KMS-11 (cell line): ENCODE data around the gene ZFP92.

Experiments used
- H2AFZ ChIP-seq: fragments of 200-600 bp; sonication (generic); 2 replicates; pipeline ENCODE4 v1.6.1; 2016; ENCODE audit warnings: antibody characterized with exemption, mixed run types, low read depth
- H3K27ac ChIP-seq: fragments of 200-600 bp; sonication (generic); 2 replicates; pipeline ENCODE4 v1.6.1; 2016; ENCODE audit warnings: mild to moderate bottlenecking, mixed run types
- H3K27me3 ChIP-seq: fragments of 200-600 bp; sonication (generic); 2 replicates; pipeline ENCODE4 v1.6.1; 2017; ENCODE audit warnings: mild to moderate bottlenecking, low read depth, mixed run types, moderate library complexity; ENCODE audit not compliant: insufficient read depth
- H3K36me3 ChIP-seq: fragments of 200-600 bp; sonication (generic); 2 replicates; pipeline ENCODE4 v1.6.1; 2017; ENCODE audit warnings: mild to moderate bottlenecking, mixed run types; ENCODE audit not compliant: insufficient read depth
- H3K4me1 ChIP-seq: fragments of 200-600 bp; sonication (generic); 2 replicates; pipeline ENCODE4 v1.6.1; 2016; ENCODE audit warnings: mild to moderate bottlenecking, low read depth, mixed run types; ENCODE audit not compliant: poor library complexity, severe bottlenecking
- H3K4me2 ChIP-seq: fragments of 200-600 bp; sonication (generic); 2 replicates; pipeline ENCODE4 v1.7.0; 2016; ENCODE audit warnings: mild to moderate bottlenecking, mixed run types
- H3K4me3 ChIP-seq: fragments of 200-600 bp; sonication (generic); IDR thresholded peaks from 2 replicates; pipeline ENCODE4 v1.6.1; 2017; ENCODE audit warnings: low read depth, low read length, mixed read lengths; ENCODE audit not compliant: insufficient read depth
- H3K79me2 ChIP-seq: fragments of 200-600 bp; sonication (generic); 2 replicates; pipeline ENCODE4 v1.6.1; 2016; ENCODE audit warnings: low read depth, mixed run types; ENCODE audit not compliant: insufficient read depth
- H3K9ac ChIP-seq: fragments of 200-600 bp; sonication (generic); 2 replicates; pipeline ENCODE4 v1.6.1; 2016; ENCODE audit warnings: mild to moderate bottlenecking, mixed run types
- H4K20me1 ChIP-seq: fragments of 200-600 bp; sonication (generic); 2 replicates; pipeline ENCODE4 v1.6.1; 2016; ENCODE audit warnings: mild to moderate bottlenecking, mixed run types; ENCODE audit not compliant: insufficient read depth
- TF ChIP-seq, protein P1 (sequence below): fragments of 200-600 bp; sonication (generic); conservative IDR thresholded peaks from 2 replicates; pipeline ENCODE4 v1.6.1; 2017; ENCODE audit warnings: low read depth, mild to moderate bottlenecking, antibody characterized with exemption, low read length, moderate library complexity, mixed read lengths

ZFP92 gene

DNA sequence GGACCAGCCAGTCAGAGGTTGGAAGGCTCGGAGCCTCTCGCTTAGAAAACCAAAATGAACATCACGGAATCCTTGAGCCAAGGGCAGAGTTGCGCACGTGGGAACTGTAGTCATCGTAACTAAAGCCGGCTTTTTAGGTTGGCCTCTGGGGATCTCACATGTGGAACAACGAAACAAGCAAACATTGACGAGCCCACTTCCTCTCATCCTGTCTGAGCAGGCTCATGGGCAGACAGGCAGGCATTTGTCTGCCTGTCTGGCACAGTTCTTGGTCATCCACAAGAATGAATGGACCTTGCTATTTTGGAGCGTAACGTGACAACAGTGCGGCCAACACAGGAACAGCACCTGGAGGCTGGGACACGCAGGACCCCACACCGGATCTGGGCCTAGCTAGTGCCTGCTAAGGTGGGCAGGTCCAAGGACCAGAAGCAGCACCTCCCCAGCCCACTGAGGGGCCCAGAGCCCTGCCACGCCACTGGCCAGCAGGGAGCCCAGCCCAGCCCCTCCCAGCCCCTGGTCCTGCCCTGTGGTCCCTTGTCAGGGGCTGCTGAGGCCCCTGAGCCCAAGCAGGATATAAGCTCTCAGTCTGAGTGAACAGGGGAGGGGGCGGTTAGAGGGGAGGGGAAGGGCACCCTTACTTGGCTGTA, 43.8 kb downstream of the ZFP92 start:
- Histone ChIP-seq H3K4me2 (no peak overlapping the region), H3K27ac (no peak overlapping the region), H3K36me3 (no peaks in the 10 kb centered on the region), H2AFZ (no peak overlapping the region), H3K4me3 (no peak overlapping the region), H4K20me1 (no peaks in the 10 kb centered on the region), H3K9ac (no peak overlapping the region), H3K27me3 (no peaks in the 10 kb centered on the region), H3K4me1 (no peaks in the 10 kb centered on the region), H3K79me2 (no peaks in the 10 kb centered on the region)
- TF ChIP-seq, protein P1, sequence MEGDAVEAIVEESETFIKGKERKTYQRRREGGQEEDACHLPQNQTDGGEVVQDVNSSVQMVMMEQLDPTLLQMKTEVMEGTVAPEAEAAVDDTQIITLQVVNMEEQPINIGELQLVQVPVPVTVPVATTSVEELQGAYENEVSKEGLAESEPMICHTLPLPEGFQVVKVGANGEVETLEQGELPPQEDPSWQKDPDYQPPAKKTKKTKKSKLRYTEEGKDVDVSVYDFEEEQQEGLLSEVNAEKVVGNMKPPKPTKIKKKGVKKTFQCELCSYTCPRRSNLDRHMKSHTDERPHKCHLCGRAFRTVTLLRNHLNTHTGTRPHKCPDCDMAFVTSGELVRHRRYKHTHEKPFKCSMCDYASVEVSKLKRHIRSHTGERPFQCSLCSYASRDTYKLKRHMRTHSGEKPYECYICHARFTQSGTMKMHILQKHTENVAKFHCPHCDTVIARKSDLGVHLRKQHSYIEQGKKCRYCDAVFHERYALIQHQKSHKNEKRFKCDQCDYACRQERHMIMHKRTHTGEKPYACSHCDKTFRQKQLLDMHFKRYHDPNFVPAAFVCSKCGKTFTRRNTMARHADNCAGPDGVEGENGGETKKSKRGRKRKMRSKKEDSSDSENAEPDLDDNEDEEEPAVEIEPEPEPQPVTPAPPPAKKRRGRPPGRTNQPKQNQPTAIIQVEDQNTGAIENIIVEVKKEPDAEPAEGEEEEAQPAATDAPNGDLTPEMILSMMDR, result no peak

DNA sequence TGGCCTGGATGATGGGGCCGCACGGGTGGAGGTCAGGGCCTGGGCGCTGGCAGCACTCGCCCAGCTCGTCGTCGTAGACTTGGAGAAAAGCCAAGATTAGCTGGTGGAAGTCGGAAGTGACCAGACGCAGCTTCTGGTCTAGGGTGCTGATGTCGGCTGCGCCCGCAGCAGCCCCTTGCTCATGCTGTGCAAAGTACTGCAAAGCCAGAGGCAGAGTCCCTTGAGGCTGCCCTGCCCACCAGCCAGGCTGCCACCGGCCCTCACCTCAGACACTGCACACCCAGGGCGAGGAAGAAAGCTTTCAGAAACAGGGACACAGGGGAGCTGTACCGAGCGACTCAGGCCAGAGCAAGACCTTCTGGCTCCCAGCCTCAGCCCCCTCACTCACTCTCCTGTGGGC, 44.3 kb downstream of the ZFP92 start:
- H3K4me3 ChIP-seq, result no peak overlapping the region
- TF ChIP-seq, protein P1, result no peak
- no peaks in the 10 kb centered on the region for H3K4me1 ChIP-seq
- H3K79me2 ChIP-seq, result no peaks in the 10 kb centered on the region
- H3K4me2 ChIP-seq, result no peak overlapping the region
- no peaks in the 10 kb centered on the region for H4K20me1 ChIP-seq
- H3K27me3 ChIP-seq, result no peaks in the 10 kb centered on the region
- H3K36me3 ChIP-seq, result no peaks in the 10 kb centered on the region
- no peak overlapping the region for H3K27ac ChIP-seq
- H2AFZ ChIP-seq, result no peak overlapping the region
- no peak overlapping the region for H3K9ac ChIP-seq

DNA sequence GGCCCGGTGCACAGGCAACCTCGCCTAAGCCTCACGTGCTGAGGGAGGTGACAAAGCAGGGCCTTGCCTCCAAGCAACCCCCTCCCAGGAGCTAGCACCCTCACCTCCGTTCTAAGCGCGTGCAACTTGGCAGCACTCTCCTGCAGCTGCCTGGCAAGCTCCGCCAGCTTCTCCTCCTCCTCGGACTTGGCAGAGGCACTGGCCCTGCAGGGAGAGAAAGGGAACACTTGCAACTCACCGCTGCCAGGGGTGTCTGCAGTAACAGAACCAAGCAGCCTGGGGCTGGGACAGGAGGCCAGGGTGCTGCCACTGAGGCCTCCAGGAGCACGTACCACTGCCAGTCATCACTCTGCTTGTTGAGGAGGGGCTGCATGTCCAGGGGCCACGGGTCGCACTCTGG, 44.9 kb downstream of the ZFP92 start:
- Histone ChIP-seq H3K4me1 (no peaks in the 10 kb centered on the region), H3K36me3 (no peaks in the 10 kb centered on the region), H3K27ac (no peak overlapping the region), H3K4me2 (no peak overlapping the region), H3K27me3 (no peaks in the 10 kb centered on the region), H4K20me1 (no peaks in the 10 kb centered on the region), H3K79me2 (no peaks in the 10 kb centered on the region), H3K4me3 (no peak overlapping the region), H2AFZ (no peak overlapping the region), H3K9ac (no peak overlapping the region)
- TF ChIP-seq, protein P1, result no peak

DNA sequence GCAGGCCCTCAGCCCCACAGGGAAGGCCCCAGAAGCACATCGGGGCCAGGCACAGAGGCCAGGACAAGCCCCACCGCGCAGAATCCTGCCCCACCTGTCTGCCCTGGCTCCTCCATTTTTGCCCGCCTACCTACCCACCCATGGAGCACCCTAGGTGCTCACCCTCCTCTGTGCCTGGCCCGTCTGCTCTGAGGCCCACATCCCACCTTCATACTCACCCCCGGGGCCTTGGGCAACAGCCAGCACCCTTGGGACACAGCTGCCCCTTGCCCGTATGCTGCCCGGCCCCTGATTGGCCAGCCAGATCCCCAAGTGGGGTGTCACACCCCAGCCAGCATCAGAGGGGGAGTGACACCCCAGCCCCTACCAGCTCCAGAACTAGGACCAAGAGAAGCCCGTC, 45.4 kb downstream of the ZFP92 start:
- no peak overlapping the region for H3K4me3 ChIP-seq
- H3K36me3 ChIP-seq, result no peaks in the 10 kb centered on the region
- H2AFZ ChIP-seq, result no peak overlapping the region
- H3K4me2 ChIP-seq, result no peak overlapping the region
- H3K9ac ChIP-seq, result no peak overlapping the region
- no peaks in the 10 kb centered on the region for H3K4me1 ChIP-seq
- H3K27ac ChIP-seq, result no peak overlapping the region
- no peaks in the 10 kb centered on the region for H3K27me3 ChIP-seq
- H3K79me2 ChIP-seq, result no peaks in the 10 kb centered on the region
- TF ChIP-seq, protein P1, result no peak
- H4K20me1 ChIP-seq, result no peaks in the 10 kb centered on the region
